GM21447 (cell line): ENCODE measurements around the gene B3GALT4.
"Not testable (repeated sequence)": the region's sequence is repeated elsewhere in the genome, so short reads cannot be mapped to it uniquely, and the experiment has no call there.

Experiments used
- ATAC-seq: cut with Tn5 transposase; IDR thresholded peaks from one replicate; pipeline ENCODE4 v1.9.1; 2021; ENCODE audit not compliant: unreplicated experiment

B3GALT4 gene, protein sequence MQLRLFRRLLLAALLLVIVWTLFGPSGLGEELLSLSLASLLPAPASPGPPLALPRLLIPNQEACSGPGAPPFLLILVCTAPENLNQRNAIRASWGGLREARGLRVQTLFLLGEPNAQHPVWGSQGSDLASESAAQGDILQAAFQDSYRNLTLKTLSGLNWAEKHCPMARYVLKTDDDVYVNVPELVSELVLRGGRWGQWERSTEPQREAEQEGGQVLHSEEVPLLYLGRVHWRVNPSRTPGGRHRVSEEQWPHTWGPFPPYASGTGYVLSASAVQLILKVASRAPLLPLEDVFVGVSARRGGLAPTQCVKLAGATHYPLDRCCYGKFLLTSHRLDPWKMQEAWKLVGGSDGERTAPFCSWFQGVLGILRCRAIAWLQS

DNA sequence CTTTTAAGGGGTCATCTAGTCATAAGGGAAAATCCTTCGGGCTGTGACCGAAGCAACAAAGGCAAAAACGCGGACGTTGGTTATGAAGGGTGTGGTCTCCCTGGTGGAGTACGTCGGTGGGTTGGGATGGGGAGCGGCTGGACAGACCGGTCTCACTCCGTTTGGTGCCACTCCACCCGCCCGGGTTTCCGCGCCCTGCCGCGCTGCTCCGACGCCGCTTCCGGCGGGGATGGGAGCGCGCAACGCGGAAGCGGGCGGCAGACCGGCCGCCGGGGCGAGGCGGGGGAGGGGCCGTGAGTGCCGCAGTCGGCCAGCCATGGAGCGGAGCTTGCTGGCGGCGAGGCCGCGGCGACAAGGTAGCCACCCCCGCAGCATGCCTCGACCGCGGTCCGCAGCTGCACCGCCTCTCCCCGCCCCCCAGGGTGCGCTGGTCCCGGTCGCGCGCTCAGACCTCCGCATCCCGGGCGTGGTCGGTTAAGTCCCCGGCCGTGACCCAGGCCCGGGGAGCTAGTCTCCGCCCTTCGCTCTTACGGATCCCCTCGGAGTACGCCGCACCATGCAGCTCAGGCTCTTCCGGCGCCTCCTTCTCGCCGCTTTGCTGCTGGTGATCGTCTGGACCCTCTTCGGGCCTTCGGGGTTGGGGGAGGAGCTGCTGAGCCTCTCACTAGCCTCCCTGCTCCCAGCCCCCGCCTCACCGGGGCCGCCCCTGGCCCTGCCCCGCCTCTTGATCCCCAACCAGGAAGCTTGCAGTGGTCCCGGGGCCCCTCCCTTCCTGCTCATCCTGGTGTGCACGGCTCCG is at the start of gene B3GALT4:
Gene B3GALT4, plus strand, starts transcription at position 260 of the 799 bp plus-strand sequence. Its CDS starts 297 bp downstream, at position 557.
- peak; percentile 52 for ATAC-seq

- no peak for ATAC-seq
Measured at GRCh38 chr6:33235221-33235634, 41.7 kb upstream of the B3GALT4 start.

DNA sequence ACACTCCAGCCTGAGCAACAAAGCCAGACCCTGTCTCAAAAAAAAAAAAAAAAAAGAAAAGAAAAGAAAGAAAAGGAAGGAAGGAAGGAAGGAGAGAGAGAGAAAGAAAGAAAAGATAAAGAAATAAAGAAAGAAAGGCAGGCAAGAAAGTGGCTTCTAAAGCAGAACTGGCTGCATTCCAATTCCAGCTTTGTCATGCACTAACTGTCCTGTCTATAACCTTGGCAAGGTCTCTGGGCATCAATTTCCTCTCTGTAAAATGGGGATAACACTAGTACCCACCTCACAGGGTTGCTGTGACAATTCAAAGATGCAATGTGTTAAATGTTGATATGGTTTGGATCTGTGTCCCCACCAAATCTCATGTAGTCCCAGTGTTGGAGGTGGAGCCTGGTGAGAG is 40.6 kb upstream of the B3GALT4 start:
- no peak for ATAC-seq

GRCh38 chr6:33236852-33237251 is 40.1 kb upstream of the B3GALT4 start:
- ATAC-seq: no peak

- ATAC-seq: no peak
Measured at GRCh38 chr6:33237741-33238140, 39.2 kb upstream of the B3GALT4 start.

DNA sequence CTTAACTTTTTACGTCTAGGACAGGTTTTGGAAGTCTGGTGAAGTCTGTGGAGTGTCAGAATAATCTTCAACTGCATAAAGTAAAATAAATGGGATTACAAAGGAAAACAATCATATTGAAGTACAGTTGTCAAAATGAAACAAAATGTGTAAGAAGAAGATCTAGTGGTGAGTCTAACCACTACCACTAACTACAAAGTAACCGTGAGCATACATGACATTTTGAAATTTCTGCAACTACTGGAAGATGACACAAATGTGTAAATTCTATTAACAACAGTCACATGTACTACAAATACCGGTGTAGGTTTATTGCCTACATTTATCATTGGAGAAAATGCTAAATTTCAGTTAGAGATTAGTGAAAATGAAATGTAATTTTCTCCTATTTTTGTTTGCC is 35.0 kb upstream of the B3GALT4 start:
- no peak for ATAC-seq

- ATAC-seq: no peak
Measured at GRCh38 chr6:33243476-33243875, 33.4 kb upstream of the B3GALT4 start.

- ATAC-seq: peak; percentile 44
Measured at GRCh38 chr6:33247977-33248642, 28.8 kb upstream of the B3GALT4 start.

GRCh38 chr6:33248643-33248931 is 28.3 kb upstream of the B3GALT4 start:
- peak; percentile 6 for ATAC-seq

DNA sequence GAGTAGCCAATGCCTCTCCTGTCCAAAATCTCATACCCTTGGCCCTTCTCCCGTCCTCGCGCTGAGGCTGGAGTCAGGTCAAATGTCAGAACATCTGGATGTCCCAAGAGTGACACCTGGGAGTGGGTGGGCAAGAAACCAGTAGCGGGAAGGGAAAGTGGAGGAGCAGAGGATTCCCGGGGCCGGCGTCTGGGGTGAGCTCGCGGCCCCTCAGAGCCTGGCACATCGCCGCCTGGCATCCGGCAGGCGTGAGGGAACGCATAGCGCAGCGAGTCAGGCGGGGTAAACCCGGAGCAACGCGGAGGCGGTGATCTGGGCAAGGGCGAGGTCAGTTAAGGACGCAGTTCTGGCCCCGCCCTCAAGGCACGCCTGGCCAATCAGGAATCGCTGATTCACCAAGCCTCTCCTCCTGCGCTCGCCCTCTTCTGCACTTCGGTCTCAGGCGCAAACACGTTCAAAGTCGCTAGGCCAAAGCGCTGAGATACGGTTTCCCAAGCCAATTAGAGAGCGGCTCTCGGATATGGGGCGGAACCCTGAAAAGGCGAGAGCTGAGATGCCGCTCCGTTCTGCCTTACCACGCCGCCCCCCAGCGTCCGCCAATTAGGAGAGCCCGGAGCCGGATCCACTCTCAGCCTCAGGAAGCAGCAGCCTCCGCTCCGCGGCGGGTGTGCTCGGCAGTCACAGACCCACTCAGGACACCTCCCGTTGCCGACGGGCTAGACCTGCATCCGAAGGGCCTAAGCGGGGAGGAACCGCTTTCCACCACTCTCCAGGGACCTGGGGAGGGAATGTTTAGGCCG is 27.8 kb upstream of the B3GALT4 start:
- ATAC-seq: peak; percentile 81

DNA sequence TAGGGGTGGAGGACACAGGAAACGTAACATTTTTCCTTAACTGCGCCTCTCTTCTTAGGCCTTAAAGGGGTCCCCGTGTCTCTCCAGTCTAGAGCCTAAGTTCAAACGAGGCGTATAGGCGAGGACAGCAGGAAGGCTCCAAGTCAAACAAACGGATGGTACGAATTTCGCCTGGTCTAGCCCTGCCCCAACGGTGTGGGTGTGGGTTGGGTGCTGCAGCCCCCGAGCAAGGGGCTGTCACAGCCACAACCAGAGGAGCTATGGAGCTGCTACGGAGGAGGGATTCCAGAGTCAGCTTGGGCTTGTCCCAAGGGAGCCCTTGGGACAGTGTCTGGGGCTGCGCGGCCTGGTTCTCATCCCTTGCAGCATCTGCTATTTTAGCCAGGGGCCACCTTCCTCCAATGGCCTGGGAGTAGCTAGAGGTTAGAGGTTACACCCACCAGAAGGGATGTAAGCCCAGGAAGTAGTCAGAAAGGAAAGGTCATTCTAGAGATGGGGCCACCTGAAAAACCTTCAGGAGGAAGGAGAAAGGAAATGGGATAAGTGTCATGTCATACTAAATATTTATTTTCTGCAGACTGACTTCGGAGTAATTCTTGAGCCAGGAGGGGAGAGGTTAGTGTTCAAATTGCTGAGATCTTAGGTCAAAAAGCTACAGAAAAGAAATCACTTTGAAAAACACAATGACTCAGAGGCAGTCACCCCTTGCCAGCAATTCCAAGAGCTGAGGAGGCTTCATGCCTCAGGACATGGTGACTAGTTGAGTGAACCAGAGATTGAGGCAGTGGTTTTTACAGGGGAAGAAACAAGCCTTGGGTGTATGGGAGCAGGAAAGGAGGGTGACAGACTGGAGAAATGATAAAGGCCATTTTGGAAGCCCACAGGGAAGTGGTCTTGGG is 26.9 kb upstream of the B3GALT4 start:
- no peak for ATAC-seq

DNA sequence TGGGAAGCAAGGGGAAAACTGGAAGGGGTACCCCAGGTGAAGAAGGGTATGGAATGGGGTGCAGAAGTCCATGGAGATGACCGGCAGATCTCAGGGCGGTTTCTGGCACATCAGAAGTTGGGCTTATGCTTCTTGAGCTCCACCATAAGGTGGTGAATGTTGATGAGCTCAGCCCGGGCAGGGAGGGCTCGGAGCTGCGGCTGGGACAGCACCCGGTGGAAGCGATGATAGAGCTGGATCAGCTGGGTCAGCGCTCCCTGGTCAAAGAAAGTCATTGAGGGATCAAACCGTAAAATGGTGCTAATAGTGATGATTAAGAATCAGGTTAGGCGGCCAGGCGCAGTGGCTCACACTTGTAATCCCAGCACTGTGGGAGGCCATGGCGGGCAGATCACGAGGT is 26.2 kb upstream of the B3GALT4 start:
- no peak for ATAC-seq

DNA sequence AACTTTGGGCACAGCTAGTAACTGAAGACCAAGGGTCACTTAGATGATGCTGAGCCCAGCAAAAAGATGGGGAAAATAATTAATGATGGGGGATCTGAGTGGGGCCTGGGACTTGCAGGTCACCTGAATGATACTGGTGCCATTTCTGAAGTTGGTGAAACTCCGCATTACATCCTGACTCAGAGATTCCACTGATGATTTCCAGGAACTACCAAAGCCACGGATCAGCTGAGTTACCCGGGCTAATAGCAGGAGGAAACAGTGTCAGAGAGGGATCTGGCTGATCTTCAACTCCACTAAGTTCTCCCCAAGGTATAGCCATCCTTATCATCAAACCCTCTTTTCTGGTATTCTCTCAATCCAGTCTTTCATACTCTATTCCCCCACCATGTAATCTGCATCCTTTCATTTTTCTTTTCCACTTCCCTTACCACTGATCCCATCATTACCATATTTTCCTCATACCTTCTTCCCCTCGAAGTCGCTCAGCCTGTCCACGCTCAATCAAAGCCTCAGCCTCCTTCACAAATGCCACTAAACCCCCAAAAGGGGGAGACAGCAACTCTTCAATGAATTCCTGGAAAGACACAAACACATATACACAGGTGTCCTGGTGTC is 25.4 kb upstream of the B3GALT4 start:
- ATAC-seq: no peak

GRCh38 chr6:33252759-33253158 is 24.2 kb upstream of the B3GALT4 start:
- ATAC-seq: no peak

GRCh38 chr6:33254591-33254990 is 22.3 kb upstream of the B3GALT4 start:
- no peak for ATAC-seq

- ATAC-seq: no peak
Measured at GRCh38 chr6:33259032-33259431, 17.9 kb upstream of the B3GALT4 start.

GRCh38 chr6:33262490-33262889 is 14.4 kb upstream of the B3GALT4 start:
- not testable (repeated sequence) for ATAC-seq

GRCh38 chr6:33264015-33264414 is 12.9 kb upstream of the B3GALT4 start:
- no peak for ATAC-seq

DNA sequence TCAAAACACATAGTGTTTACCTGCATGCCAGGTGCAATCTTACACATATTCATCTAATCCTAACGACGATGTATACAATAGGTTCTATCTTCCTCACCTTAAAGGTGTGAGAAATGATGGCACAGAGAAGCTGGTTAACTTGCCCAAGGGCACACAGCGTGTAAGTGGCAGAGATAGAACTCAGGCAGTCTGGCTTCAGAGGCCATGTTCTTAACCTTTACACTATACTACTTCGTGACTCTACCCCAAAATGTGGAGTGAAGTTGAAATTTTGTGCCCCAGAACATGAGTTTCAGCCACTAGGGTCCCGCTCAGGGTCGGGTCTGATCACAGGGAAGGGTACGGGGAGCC is 5.8 kb upstream of the B3GALT4 start:
- ATAC-seq: no peak
